ENCODE results near the gene PPIB.

Gene PPIB

DNA sequence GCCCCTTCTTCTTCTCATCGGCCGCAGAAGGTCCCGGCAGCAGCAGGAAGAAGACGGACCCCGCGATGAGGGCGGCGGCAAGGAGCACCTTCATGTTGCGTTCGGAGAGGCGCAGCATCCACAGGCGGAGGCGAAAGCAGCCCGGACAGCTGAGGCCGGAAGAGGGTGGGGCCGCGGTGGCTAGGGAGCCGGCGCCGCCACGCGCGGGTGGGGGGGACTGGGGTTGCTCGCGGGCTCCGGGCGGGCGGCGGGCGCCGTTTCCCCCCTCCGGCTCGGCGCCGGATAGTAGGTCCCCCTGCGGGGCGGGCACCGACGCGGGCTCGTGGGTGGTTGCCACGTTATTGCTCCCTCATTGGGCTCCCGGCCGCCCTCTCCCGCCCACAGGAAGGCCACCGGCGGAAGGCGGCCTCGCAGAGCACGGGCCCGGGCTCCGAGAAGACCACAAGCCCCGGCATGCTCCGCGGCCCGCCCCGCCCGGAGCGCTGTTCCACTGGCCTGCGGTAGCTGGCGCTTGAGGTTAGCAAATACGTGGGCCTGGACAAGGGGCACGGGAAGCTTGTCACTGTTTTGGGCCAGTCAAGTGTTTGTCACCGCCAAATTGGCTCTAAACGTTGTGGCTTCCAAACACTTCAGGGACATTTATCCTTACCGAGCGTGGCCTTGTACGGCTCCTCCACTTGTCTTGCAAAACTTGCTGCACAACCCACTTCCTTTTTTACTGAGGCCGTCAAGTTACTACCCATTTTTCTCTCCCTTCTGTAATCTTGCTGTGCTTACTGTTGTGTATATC lies at the start of gene PPIB:
PPIB (minus strand) TSS at position 154 of the 790 bp plus-strand sequence; CDS start at position 118, 36 bp downstream.
- peak; percentile 92 for DNase-seq (ENCODE audit: low read depth)
- H3K4me3 ChIP-seq (ENCODE audit: low read depth, low read length) = peak within 1 kb of the TSS; percentile 81
- in situ Hi-C loops (cut with HindIII; ENCODE audit: low sequenced_read_pairs) = no loop called here
- TF ChIP-seq, protein P1, sequence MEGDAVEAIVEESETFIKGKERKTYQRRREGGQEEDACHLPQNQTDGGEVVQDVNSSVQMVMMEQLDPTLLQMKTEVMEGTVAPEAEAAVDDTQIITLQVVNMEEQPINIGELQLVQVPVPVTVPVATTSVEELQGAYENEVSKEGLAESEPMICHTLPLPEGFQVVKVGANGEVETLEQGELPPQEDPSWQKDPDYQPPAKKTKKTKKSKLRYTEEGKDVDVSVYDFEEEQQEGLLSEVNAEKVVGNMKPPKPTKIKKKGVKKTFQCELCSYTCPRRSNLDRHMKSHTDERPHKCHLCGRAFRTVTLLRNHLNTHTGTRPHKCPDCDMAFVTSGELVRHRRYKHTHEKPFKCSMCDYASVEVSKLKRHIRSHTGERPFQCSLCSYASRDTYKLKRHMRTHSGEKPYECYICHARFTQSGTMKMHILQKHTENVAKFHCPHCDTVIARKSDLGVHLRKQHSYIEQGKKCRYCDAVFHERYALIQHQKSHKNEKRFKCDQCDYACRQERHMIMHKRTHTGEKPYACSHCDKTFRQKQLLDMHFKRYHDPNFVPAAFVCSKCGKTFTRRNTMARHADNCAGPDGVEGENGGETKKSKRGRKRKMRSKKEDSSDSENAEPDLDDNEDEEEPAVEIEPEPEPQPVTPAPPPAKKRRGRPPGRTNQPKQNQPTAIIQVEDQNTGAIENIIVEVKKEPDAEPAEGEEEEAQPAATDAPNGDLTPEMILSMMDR (IDR thresholded peaks at IDR 0.05; ENCODE audit: low read depth, low read length, missing control alignments) = peak; percentile 31

DNA sequence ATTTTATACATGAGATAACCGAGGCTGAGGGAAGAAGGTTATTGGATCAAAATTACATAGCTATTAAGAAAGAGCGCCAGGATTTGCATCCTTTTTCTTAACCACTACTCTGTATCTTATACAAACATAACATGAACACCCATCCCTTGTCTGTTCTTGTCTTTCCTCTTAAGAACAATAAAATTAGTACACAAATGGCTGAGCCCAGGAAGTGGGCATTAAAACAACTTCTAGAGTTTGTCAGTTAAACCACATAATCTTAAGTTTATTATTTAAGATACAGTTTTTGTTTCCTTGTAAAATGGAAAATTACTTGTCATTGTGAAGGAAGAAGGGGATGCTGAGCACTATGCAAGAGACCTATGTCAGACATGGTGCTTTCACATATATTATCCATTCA lies 48.9 kb upstream of the PPIB start:
- H3K4me3 ChIP-seq (ENCODE audit: low read depth, low read length) = no peak overlapping the region
- TF ChIP-seq, protein P1 (IDR thresholded peaks at IDR 0.05; ENCODE audit: low read depth, low read length, missing control alignments) = no peak
- no peak for DNase-seq (ENCODE audit: low read depth)
- in situ Hi-C loops (cut with HindIII; ENCODE audit: low sequenced_read_pairs) = loop anchor here (25.0 kb wide), 1 partner anchor 151 kb away; the partner anchor contains the start of gene CSNK1G1

DNA sequence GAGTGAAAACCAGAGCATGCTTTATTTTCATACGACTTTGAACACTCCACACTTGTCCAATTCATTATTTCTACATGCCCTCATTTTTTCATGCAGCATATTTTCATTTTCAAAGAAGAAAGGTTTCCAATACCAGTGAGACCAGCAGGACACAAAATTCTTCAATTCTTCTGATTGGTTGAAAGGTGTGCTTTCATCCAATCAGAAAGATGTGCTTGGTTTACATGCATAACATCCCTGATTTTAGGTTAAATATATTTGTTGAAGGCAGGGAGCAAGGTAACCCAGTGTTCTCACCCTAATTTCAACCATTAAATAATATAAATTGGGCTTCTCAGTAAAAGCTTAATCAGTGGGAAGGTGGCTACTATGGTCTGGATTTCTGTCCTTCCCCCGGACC lies 47.5 kb upstream of the PPIB start:
- H3K4me3 ChIP-seq (ENCODE audit: low read depth, low read length) = no peak overlapping the region
- DNase-seq (ENCODE audit: low read depth) = no peak
- in situ Hi-C loops (cut with HindIII; ENCODE audit: low sequenced_read_pairs) = loop anchor here (25.0 kb wide), 1 partner anchor 152 kb away; the partner anchor contains the start of gene CSNK1G1
- TF ChIP-seq, protein P1 (IDR thresholded peaks at IDR 0.05; ENCODE audit: low read depth, low read length, missing control alignments) = no peak

DNA sequence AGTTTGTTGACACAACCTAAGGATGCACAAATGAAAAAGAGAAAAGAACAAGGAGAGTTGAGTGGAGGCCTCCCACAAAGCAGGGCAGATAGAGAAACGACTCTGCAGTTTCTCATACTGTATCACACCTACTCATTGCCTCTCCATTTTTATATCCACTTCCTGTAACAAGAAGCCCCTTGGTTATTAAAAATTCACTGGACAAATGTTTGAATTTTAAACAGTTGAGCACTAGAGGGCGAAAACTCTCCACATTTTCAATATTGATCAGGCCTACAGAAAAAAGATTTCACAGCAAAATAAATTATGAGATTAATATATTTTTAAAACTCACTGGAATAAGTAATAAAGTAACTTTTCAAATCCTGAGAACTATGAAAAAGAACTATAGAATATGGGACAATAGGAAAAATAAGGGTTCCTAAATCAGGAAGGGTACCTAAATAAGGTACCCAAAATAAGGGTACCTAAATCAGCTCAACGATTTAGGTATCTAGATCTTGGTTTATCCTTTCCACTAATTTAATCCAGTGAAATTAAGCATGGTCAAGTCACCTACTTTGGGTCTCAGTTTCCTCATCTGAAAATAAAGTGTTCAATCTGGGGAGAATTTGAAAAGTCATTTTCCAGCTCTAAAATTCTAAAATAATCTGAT lies 47.0 kb upstream of the PPIB start:
- in situ Hi-C loops (cut with HindIII; ENCODE audit: low sequenced_read_pairs) = loop anchor here (25.0 kb wide), 1 partner anchor 152 kb away; the partner anchor contains the start of gene CSNK1G1
- DNase-seq (ENCODE audit: low read depth) = peak; percentile 46
- TF ChIP-seq, protein P1 (IDR thresholded peaks at IDR 0.05; ENCODE audit: low read depth, low read length, missing control alignments) = peak; percentile 36
- no peak overlapping the region for H3K4me3 ChIP-seq (ENCODE audit: low read depth, low read length)

DNA sequence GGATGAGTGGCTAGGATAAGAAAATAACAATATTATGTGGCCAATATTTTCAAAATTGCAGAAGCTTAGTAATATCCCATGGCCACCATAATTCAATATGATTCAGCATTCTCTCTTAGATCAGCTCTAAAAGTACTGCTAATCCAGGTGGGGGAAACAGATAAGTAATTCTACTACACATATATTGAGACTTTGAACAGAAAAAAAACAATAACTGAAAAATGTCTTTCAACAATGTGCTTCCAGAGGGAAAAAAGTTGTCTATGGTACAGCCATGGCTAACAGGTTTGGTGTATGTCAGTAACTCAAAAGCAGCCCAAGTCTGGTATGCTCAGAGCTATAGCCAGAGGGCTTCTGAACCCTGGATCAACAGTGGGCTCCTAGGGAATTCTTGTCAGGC lies 42.4 kb upstream of the PPIB start:
- in situ Hi-C loops (cut with HindIII; ENCODE audit: low sequenced_read_pairs) = loop anchor here (25.0 kb wide), 1 partner anchor 157 kb away; the partner anchor contains the start of gene CSNK1G1
- no peak for DNase-seq (ENCODE audit: low read depth)
- no peak overlapping the region for H3K4me3 ChIP-seq (ENCODE audit: low read depth, low read length)
- TF ChIP-seq, protein P1 (IDR thresholded peaks at IDR 0.05; ENCODE audit: low read depth, low read length, missing control alignments) = no peak

DNA sequence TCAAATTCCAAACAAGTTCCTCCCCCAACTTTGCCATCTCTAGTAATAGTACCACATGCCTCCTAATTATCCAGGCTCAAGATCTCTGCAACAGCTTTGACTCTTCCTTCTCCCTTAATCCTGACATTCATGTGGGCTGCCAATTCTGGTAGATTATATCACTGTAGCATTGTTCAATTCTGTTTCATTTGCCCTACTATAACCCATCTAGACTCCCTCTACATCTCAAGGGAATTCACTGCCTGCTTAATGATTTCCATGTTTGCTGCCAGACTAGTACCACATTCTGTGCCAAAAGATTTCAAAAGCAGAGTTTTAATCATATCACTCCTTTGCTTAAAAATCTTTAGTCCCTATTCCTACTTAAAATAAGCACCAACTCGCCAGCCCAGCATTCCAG lies 34.6 kb upstream of the PPIB start:
- no peak for DNase-seq (ENCODE audit: low read depth)
- in situ Hi-C loops (cut with HindIII; ENCODE audit: low sequenced_read_pairs) = no loop called here
- TF ChIP-seq, protein P1 (IDR thresholded peaks at IDR 0.05; ENCODE audit: low read depth, low read length, missing control alignments) = no peak
- no peak overlapping the region for H3K4me3 ChIP-seq (ENCODE audit: low read depth, low read length)

All from astrocyte of the cerebellum (primary cell).